HG03521 (cell line): ENCODE data around the gene NOMO2.
A peak's percentile ranks its signal among the peaks of the same experiment; 100 is the strongest.
"Not testable (repeated sequence)": the region's sequence is repeated elsewhere in the genome, so short reads cannot be mapped to it uniquely, and the experiment has no call there.

Experiments
- ATAC-seq: cut with Tn5 transposase; IDR thresholded peaks from one replicate; pipeline ENCODE4 v1.9.1; 2021; ENCODE audit warnings: mild to moderate bottlenecking, moderate library complexity; ENCODE audit not compliant: unreplicated experiment

NOMO2 gene, protein sequence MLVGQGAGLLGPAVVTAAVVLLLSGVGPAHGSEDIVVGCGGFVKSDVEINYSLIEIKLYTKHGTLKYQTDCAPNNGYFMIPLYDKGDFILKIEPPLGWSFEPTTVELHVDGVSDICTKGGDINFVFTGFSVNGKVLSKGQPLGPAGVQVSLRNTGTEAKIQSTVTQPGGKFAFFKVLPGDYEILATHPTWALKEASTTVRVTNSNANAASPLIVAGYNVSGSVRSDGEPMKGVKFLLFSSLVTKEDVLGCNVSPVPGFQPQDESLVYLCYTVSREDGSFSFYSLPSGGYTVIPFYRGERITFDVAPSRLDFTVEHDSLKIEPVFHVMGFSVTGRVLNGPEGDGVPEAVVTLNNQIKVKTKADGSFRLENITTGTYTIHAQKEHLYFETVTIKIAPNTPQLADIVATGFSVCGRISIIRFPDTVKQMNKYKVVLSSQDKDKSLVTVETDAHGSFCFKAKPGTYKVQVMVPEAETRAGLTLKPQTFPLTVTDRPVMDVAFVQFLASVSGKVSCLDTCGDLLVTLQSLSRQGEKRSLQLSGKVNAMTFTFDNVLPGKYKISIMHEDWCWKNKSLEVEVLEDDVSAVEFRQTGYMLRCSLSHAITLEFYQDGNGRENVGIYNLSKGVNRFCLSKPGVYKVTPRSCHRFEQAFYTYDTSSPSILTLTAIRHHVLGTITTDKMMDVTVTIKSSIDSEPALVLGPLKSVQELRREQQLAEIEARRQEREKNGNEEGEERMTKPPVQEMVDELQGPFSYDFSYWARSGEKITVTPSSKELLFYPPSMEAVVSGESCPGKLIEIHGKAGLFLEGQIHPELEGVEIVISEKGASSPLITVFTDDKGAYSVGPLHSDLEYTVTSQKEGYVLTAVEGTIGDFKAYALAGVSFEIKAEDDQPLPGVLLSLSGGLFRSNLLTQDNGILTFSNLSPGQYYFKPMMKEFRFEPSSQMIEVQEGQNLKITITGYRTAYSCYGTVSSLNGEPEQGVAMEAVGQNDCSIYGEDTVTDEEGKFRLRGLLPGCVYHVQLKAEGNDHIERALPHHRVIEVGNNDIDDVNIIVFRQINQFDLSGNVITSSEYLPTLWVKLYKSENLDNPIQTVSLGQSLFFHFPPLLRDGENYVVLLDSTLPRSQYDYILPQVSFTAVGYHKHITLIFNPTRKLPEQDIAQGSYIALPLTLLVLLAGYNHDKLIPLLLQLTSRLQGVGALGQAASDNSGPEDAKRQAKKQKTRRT

DNA sequence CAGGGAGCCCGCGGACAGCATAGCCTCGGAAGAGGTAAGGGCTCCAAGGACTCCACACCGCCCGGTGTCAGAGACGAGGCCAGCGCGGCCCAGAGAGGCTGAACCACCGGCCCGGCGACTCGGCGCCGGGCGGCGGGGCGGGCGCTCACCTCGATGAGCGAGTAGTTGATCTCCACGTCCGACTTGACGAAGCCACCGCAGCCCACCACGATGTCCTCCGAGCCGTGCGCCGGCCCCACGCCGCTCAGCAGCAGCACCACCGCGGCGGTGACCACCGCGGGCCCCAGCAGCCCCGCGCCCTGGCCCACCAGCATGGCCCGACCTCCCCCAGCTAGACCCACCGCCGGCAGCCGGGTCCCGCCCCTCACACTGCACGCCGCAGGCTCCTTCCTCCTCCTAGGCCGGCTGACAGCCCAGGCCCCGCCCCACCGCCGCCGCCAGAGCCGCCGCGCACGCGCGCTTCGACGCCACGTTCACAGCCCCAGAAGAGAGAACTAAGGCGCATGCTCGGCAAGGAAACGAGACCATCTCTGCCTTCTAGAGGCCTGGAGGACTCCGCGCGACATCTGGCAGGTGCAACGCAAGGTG is at the start of gene NOMO2:
Gene NOMO2 (minus strand): TSS at position 371 of the 588 bp plus-strand sequence. CDS start 57 bp downstream, at position 314.
- ATAC-seq, result peak; percentile 97

- not testable (repeated sequence) for ATAC-seq
Observed at GRCh38 chr16:18610147-18610803, 48.4 kb upstream of the NOMO2 start.

DNA sequence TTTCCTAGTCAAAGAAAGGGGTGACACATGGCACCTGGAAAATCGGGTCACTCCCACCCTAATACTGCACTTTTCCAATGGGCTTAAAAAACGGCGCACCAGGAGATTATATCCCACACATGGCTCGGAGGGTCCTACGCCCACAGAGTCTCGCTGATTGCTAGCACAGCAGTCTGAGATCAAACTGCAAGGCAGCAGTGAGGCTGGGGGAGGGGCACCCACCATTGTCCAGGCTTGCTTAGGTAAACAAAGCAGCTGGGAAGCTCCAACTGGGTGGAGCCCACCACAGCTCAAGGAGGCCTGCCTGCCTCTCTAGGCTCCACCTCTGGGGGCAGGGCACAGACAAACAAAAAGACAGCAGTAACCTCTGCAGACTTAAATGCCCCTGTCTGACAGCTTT is 46.4 kb upstream of the NOMO2 start:
- not testable (repeated sequence) for ATAC-seq

DNA sequence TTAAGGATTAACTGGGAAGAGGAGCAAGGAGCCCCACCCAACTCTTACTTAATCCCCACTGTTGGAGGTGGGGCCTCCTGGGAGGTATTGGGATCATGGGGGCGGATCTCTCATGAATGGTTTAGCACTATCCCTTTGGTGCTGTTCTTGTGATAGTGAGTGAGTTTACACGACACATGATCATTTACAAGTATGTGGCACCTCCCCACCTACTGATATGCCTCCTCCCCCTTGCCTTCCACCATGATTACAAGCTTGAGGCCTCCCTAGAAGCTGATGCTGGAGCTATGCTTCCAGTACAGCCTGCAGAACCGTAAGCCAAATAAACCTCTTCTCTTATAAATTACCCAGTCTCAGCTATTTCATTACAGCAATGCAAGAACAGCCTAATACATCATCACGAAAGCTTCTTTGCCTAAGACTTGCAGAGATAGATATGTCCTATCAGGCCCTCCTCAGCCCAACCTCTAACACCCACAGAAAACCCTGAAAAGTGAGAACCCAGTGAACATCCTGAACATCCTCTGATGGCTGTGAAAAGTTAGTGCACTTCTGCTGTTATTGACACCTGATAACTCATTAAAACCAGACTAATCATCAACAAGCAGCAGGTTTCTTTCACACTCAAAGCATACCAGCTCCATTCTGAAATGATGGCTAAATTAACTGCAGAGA is 41.8 kb upstream of the NOMO2 start:
- ATAC-seq, result not testable (repeated sequence)

- not testable (repeated sequence) for ATAC-seq
Observed at GRCh38 chr16:18598582-18598981, 36.7 kb upstream of the NOMO2 start.

DNA sequence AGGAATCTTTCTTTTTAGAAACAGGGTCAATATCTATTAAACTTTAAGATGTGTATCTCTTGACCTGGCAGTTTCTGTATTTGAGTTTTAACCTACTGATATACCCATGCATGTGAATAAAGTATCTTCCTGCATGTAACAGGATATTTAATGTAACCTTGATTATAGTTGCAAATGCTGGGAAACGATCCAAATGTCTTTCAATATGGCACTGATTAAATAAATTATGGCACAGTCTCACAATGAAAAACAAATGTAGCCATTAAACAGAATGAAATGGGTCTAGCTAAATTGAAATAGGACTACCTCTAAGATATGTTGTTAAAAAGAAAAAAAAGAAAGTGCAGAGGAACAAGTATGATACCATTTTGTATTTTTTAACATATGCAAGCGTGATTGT is 35.8 kb upstream of the NOMO2 start:
- ATAC-seq, result not testable (repeated sequence)

- not testable (repeated sequence) for ATAC-seq
Observed at GRCh38 chr16:18597319-18597718, 35.4 kb upstream of the NOMO2 start.

- not testable (repeated sequence) for ATAC-seq
Observed at GRCh38 chr16:18595796-18596195, 33.9 kb upstream of the NOMO2 start.

DNA sequence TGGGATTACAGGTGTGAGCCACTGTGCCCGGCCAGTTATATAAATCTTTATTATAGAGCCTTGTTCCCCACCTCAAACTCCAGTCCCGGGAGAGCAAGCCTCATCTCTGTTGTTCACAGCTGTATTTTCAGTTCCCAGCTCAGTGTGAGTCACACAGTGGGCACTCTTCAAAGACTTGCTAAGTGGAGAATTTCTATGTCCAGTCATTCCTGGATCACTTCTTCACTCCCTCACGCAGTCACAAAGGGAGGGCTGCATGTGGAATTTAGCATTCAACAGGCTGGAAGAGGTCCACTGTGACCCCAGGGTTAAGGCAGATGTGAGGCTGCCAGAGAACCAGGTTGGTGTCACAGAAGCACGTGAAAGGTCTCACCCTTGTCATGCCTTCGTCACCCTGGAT is 33.0 kb upstream of the NOMO2 start:
- ATAC-seq, result not testable (repeated sequence)

- not testable (repeated sequence) for ATAC-seq
Observed at GRCh38 chr16:18593904-18594303, 32.0 kb upstream of the NOMO2 start.

DNA sequence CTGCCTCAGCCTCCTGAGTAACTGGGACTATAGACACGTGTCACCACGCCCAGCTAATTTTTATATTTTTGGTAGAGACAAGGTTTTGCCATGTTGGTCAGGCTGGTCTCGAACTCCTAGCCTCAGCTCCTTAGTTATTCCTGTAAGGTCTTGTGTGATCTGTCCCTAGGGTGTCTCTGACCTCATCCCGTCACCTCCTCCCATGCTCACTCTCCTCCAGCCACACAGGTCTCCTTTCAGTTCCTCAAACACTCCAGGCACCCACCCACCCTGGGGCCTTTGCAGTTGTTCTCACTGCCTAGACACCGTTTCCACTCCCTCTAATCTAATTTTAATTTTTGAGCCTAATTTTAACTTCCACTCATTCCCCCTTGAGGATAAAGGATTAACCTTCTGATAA is 31.1 kb upstream of the NOMO2 start:
- not testable (repeated sequence) for ATAC-seq

DNA sequence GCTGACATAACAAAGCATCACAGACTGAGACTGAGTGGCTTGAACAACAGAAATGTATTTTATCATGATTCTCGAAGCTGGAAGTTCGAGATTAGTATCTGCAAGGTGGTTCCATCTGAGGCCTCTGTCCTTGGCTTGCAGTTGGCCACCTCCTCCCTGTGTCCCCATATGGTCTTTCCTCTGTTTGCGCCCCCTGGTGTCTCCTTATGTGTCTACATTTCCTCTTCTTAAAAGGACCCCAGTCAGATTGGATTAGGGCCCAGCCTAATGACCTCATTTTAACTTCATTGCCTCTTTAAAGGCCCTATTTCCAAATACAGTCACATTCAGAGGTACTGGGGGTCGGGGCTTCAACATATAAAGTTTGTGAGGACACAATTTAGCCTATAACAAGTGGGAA is 30.0 kb upstream of the NOMO2 start:
- not testable (repeated sequence) for ATAC-seq

DNA sequence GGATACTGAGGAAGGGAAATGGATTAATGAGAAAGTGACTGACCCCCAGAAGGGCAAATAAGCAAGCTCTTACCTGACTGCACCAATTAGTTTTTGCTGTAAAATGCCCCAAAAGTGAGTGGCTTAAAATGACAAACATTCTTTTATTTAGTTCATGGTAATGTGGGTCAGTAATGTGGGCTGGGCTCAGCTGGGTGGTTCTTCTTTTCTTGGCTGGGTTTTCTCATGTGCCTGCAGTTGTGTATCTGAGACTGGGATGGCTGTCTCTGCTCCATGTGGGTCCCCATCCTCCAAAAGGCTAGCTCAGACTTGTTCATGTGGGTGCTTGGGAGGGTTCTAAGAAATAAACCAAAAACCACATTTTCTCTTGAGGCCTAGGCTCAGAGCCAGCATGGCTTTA is 29.5 kb upstream of the NOMO2 start:
- ATAC-seq, result not testable (repeated sequence)

- ATAC-seq, result not testable (repeated sequence)
Observed at GRCh38 chr16:18589806-18590205, 27.9 kb upstream of the NOMO2 start.

- not testable (repeated sequence) for ATAC-seq
Observed at GRCh38 chr16:18586560-18587540, 25.0 kb upstream of the NOMO2 start.

- not testable (repeated sequence) for ATAC-seq
Observed at GRCh38 chr16:18585789-18586188, 23.9 kb upstream of the NOMO2 start.

- no peak for ATAC-seq
Observed at GRCh38 chr16:18582902-18583301, 21.0 kb upstream of the NOMO2 start.

GRCh38 chr16:18580396-18580795 is 18.5 kb upstream of the NOMO2 start:
- ATAC-seq, result not testable (repeated sequence)
